ENCODE measurements around the gene ILRUN.
A peak's percentile ranks its signal among the peaks of the same experiment; 100 is the strongest.

ILRUN gene

DNA sequence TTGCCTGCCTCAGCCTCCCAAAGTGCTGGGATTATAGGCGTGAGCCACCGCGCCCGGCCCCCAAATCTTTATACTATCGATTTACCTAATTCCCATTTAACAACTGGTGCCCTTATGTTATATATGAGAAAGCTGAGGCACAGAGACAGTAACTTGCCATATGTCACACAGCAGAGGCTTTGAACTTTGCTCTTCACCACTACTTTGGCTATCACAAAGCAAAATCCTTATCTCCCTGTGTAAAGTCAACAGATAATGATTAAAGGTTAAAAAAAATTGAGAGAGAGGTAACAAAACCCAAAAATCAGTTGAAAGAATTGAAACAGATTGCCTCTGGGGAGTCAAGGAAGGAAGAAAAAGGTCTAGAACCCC, 22.3 kb downstream of the ILRUN start:
- Histone ChIP-seq H3K27ac (ENCODE audit: low read length) (peak overlapping the region; percentile 92), H3K36me3 (replicated peaks; ENCODE audit: insufficient read depth, low read length) (no peaks in the 10 kb centered on the region), H3K4me1 (ENCODE audit: low read length) (peaks cover 42% of the 10 kb centered on the region), H3F3A (ENCODE audit: insufficient read depth, low read length) (peaks cover 33% of the 10 kb centered on the region), H3K9ac (ENCODE audit: low read length) (peak overlapping the region; percentile 42; the same call in 1 of the 2 replicates), H3K4me3 (ENCODE audit: low read length) (no peak overlapping the region), H3K79me2 (ENCODE audit: low read length) (peaks cover 86% of the 10 kb centered on the region), H2AFZ (ENCODE audit: low read length) (no peak overlapping the region), H3K4me2 (ENCODE audit: low read depth, low read length) (peak overlapping the region; percentile 74), H3K9me2 (replicated peaks; ENCODE audit: insufficient read depth, low read length) (no peaks in the 10 kb centered on the region), H4K20me1 (ENCODE audit: insufficient read depth, low read length) (no peaks in the 10 kb centered on the region), H3K9me3 (replicated peaks; ENCODE audit: insufficient read depth, low read length) (no peaks in the 10 kb centered on the region), H3K27me3 (replicated peaks; ENCODE audit: insufficient read depth, low read length) (no peaks in the 10 kb centered on the region)
- TF ChIP-seq EZH2phosphoT487 (IDR thresholded peaks at IDR 0.05; ENCODE audit: low read length) (no peak), EZH2 (optimal IDR thresholded peaks at IDR 0.05; ENCODE audit: low read depth, low read length) (no peak)
- TF ChIP-seq, protein P1, sequence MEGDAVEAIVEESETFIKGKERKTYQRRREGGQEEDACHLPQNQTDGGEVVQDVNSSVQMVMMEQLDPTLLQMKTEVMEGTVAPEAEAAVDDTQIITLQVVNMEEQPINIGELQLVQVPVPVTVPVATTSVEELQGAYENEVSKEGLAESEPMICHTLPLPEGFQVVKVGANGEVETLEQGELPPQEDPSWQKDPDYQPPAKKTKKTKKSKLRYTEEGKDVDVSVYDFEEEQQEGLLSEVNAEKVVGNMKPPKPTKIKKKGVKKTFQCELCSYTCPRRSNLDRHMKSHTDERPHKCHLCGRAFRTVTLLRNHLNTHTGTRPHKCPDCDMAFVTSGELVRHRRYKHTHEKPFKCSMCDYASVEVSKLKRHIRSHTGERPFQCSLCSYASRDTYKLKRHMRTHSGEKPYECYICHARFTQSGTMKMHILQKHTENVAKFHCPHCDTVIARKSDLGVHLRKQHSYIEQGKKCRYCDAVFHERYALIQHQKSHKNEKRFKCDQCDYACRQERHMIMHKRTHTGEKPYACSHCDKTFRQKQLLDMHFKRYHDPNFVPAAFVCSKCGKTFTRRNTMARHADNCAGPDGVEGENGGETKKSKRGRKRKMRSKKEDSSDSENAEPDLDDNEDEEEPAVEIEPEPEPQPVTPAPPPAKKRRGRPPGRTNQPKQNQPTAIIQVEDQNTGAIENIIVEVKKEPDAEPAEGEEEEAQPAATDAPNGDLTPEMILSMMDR (IDR thresholded peaks at IDR 0.05; ENCODE audit: low read length), result no peak
- DNase-seq, result no peak

DNA sequence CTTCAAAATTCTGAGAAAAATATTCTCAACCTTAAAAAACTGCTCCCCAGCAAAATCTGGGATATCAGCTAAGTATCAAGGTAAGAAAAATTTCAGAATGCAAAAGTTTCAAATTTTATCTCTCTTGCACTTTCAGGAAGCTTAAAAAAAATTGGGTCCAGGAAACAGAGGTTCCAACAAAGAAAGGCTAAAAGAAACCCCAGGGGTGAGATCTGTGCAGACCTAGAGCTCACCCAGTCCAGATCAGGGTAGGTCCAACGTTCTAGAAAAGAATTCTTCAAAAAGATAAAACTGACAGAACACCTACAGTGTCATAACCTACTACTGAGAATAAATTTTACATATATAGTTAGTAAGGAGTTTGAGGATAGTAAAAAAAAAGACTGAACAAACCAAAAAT, 23.5 kb downstream of the ILRUN start:
- Histone ChIP-seq H3F3A (ENCODE audit: insufficient read depth, low read length) (peaks cover 33% of the 10 kb centered on the region), H3K79me2 (ENCODE audit: low read length) (peaks cover 88% of the 10 kb centered on the region), H3K27me3 (replicated peaks; ENCODE audit: insufficient read depth, low read length) (no peaks in the 10 kb centered on the region), H3K4me1 (ENCODE audit: low read length) (peaks cover 42% of the 10 kb centered on the region), H3K4me3 (ENCODE audit: low read length) (peak overlapping the region; percentile 20; the same call in 1 of the 2 replicates), H2AFZ (ENCODE audit: low read length) (no peak overlapping the region), H3K27ac (ENCODE audit: low read length) (peak overlapping the region; percentile 92), H4K20me1 (ENCODE audit: insufficient read depth, low read length) (no peaks in the 10 kb centered on the region), H3K9ac (ENCODE audit: low read length) (peak overlapping the region; percentile 53), H3K9me3 (replicated peaks; ENCODE audit: insufficient read depth, low read length) (no peaks in the 10 kb centered on the region), H3K36me3 (replicated peaks; ENCODE audit: insufficient read depth, low read length) (no peaks in the 10 kb centered on the region), H3K9me2 (replicated peaks; ENCODE audit: insufficient read depth, low read length) (no peaks in the 10 kb centered on the region), H3K4me2 (ENCODE audit: low read depth, low read length) (peak overlapping the region; percentile 74)
- DNase-seq, result peak; percentile 56
- TF ChIP-seq, protein P1 (IDR thresholded peaks at IDR 0.05; ENCODE audit: low read length), result no peak
- no peak for TF ChIP-seq EZH2phosphoT487 (IDR thresholded peaks at IDR 0.05; ENCODE audit: low read length)
- no peak for TF ChIP-seq EZH2 (optimal IDR thresholded peaks at IDR 0.05; ENCODE audit: low read depth, low read length)

DNA sequence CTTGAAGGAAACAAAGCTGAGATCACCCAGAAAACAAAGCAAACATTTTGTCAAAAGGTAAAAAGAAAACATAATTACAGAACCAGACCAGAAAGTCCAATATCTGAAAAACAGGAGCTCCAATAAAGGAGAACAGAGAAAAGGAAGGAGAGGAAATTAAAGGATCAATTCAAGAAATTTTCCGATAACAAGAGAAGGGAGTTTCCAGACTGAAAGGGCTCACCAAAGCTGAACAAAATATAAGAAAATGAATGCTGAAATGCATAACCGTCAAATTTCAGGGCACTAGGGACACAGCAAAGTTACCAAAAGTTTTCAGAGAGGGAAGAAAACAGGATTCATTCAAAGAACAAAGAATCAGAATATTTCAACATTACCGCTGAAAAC, 23.9 kb downstream of the ILRUN start:
- H3K9me2 ChIP-seq (replicated peaks; ENCODE audit: insufficient read depth, low read length), result no peaks in the 10 kb centered on the region
- peak overlapping the region; percentile 20 for H3K4me3 ChIP-seq (ENCODE audit: low read length)
- peak overlapping the region; percentile 92 for H3K27ac ChIP-seq (ENCODE audit: low read length)
- peak overlapping the region; percentile 53 for H3K9ac ChIP-seq (ENCODE audit: low read length)
- H2AFZ ChIP-seq (ENCODE audit: low read length), result no peak overlapping the region
- peak overlapping the region; percentile 74 for H3K4me2 ChIP-seq (ENCODE audit: low read depth, low read length)
- H3K36me3 ChIP-seq (replicated peaks; ENCODE audit: insufficient read depth, low read length), result no peaks in the 10 kb centered on the region
- H3K9me3 ChIP-seq (replicated peaks; ENCODE audit: insufficient read depth, low read length), result no peaks in the 10 kb centered on the region
- peaks cover 33% of the 10 kb centered on the region for H3F3A ChIP-seq (ENCODE audit: insufficient read depth, low read length)
- TF ChIP-seq, protein P1 (IDR thresholded peaks at IDR 0.05; ENCODE audit: low read length), result no peak
- TF ChIP-seq EZH2phosphoT487 (IDR thresholded peaks at IDR 0.05; ENCODE audit: low read length), result no peak
- no peak for TF ChIP-seq EZH2 (optimal IDR thresholded peaks at IDR 0.05; ENCODE audit: low read depth, low read length)
- no peaks in the 10 kb centered on the region for H4K20me1 ChIP-seq (ENCODE audit: insufficient read depth, low read length)
- peaks cover 42% of the 10 kb centered on the region for H3K4me1 ChIP-seq (ENCODE audit: low read length)
- peaks cover 89% of the 10 kb centered on the region for H3K79me2 ChIP-seq (ENCODE audit: low read length)
- H3K27me3 ChIP-seq (replicated peaks; ENCODE audit: insufficient read depth, low read length), result no peaks in the 10 kb centered on the region
- DNase-seq, result no peak
